Fibroblast of villous mesenchyme (primary cell): ENCODE data around the gene C16orf87. TPM values are rescaled to one million over a fixed set of nuclear protein-coding genes. Genes with fewer than 3 reads are reported as not detected.

Experiments used
- DNase-seq: peaks from one replicate; pipeline ENCODE4 v3.0.0-alpha.2; 2010; ENCODE audit warnings: low read depth
- H3K4me3 ChIP-seq: 2 replicates; pipeline ENCODE4 v1.5.1; 2011; ENCODE audit warnings: low read depth, mild to moderate bottlenecking, low read length
- small RNA-seq: library from RNA; depleted of rRNA; stranded (forward); fragments of <200 nt; gene quantifications from one replicate; pipeline ENCODE3, GENCODE V24; 2012
- total RNA-seq: library from RNA; depleted of rRNA; stranded (reverse); fragments of >200 nt; gene quantifications from 2 replicates; pipeline ENCODE4 v1.2.3, GENCODE V29; 2012
- TF ChIP-seq, protein P1 (sequence below): IDR thresholded peaks from 2 replicates; pipeline ENCODE4 v1.5.1; 2012; ENCODE audit warnings: low read depth, mild to moderate bottlenecking, low read length; ENCODE audit not compliant: insufficient read depth

Gene C16orf87
- total RNA-seq, 1 donor: 14.7 TPM

DNA sequence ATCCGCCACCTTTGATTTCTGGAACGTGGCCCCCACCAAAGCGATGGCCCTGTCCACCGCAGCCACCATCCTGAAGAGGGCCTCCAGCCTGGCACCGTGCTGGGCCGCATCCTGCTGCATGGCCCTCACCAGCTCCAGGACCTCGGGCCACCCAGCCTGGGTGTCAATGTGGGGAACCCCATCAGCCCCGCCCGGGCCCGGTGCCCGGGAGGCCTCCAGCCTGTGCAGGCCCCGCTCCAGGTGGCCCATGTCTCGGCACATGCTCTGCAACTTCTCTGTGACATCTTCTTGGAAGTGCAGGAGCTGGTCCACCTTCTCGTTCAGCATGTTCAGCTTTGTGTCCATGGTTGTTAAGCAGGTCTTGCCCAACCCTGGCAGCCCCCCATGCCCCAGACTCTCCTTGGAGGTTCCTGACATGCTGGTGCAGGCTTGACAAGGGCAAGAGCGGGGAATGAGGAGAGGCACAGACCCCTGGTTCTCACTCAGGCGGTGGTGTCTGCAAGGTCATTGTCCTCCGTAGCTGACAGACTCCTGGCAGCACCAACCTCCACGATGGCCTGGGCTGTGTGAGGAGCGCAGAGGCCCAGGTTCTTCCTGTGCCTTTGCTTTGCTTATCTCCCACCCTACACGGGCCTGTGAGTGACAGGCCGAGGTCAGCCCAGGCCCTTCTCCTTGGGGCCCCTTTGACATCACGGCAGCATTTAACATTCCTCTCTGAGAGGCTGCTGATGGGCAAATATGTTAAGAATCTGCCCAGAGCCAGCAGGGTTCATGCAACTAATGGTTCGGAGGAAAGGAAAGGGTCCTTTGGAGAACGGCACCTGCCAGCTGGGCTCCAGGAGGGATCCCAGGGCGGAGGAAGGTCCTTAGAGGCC lies 83.0 kb downstream of the C16orf87 start, which contains the start of gene MYLK3:
Gene MYLK3, minus strand, starts transcription at position 568 of the 875 bp plus-strand sequence. Its CDS starts 151 bp downstream, at position 417.
- DNase-seq: no peak
- no peak within 1 kb of the TSS for H3K4me3 ChIP-seq
- TF ChIP-seq, protein P1, sequence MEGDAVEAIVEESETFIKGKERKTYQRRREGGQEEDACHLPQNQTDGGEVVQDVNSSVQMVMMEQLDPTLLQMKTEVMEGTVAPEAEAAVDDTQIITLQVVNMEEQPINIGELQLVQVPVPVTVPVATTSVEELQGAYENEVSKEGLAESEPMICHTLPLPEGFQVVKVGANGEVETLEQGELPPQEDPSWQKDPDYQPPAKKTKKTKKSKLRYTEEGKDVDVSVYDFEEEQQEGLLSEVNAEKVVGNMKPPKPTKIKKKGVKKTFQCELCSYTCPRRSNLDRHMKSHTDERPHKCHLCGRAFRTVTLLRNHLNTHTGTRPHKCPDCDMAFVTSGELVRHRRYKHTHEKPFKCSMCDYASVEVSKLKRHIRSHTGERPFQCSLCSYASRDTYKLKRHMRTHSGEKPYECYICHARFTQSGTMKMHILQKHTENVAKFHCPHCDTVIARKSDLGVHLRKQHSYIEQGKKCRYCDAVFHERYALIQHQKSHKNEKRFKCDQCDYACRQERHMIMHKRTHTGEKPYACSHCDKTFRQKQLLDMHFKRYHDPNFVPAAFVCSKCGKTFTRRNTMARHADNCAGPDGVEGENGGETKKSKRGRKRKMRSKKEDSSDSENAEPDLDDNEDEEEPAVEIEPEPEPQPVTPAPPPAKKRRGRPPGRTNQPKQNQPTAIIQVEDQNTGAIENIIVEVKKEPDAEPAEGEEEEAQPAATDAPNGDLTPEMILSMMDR: no peak

DNA sequence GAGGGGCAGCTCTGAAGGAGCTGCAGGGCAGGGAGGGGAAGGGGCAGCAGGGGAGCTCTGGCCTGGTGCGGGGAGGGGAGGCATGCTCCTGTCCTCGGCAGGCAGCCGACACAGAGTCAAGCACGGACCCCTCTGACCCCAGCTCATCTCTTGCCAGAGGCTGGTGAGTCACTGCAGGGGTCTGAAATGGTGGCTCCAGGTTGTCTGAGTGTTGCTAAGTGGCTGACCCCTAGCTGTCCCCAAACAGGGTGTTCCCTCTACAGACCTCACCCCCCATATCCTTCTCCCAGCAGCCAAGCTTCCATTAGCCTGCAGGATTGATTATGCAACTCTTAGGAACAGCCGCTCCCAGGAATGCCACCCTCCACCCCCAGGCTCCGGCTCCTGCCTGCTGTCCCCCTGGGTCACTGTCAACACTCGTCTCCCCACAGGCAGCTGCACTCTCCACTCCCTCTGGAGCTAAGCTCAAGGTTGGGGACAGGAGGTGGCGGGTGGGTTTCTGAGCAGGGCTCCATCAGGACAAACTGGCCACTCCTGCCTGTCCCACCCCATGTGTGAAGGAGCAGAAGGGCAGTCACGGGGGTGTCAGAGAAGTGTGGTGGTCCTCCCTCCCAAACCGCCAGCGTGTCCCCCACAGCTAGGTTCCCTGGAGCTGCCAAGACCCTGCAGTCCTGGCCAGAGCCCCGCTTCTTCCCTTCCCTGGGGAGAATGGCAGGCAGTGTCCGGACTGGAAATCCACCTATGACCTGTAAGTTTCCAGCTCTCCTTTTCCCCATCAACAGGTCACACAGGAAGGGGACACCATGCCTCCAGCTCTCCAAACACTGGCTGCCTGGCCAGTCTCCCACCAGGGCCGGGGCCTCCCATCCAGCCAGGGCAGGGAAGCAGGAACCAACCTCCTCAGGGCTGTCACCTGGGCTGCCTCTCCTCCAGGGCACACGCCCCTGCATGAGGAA lies 83.9 kb downstream of the C16orf87 start:
- TF ChIP-seq, protein P1: no peak
- no peak for DNase-seq
- no peak overlapping the region for H3K4me3 ChIP-seq

Small RNA genes within 50 kb of the gene (small RNA-seq; reads per million reads assigned to genes)
- gene AC007225.2: not detected

Other genes starting within 250 kb of the C16orf87 start
- 15.8 and 31.5 TPM in 2 replicates for gene SHCBP1, start 209.8 kb downstream of the C16orf87 start, total RNA-seq
- 122 and 193 TPM in 2 replicates for gene VPS35, start 142.0 kb downstream of the C16orf87 start, total RNA-seq
- gene ORC6, start 141.5 kb downstream of the C16orf87 start, total RNA-seq: 9.3 and 9.9 TPM in 2 replicates
- gene MYLK3, start 82.8 kb downstream of the C16orf87 start, total RNA-seq: under 0.01 and 0.64 TPM in 2 replicates
- gene GPT2, start 53.2 kb upstream of the C16orf87 start, total RNA-seq: 13.0 and 13.5 TPM in 2 replicates
- gene DNAJA2, start 142.5 kb upstream of the C16orf87 start, total RNA-seq: 67.0 and 101 TPM in 2 replicates